Measurements from ENCODE around the gene USP6. TPM values are rescaled to one million over a fixed set of nuclear protein-coding genes. Genes with fewer than 3 reads are reported as not detected.

USP6 gene
- total RNA-seq, 1 experiment from 2014 or later, result not detected

DNA sequence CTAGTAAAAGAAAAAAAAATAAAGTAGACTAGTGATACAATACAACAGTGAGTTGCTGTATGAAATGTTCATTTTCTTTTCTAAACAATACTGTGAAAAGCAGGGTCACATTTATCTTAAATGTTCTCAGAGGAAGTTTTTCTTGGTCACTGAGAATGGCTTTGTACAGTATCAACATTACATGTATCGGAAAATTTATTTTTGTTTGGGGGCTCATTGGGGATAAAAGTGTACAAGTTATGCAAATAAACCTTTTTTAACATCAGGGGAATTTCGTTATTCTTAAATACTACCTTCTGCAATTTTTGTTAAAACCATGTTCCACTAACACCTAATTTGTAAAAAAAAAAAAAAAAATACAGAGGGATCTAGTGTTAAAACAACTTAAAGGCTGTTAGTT lies 84.5 kb downstream of the USP6 start:
- BruUV-seq (replicated peaks), result no TSS peak
- peaks cover 8% of the 10 kb centered on the region for H3K9me3 Mint-ChIP-seq (ENCODE audit: low read depth, unreplicated experiment)
- intact Hi-C loops (cut with micrococcal nuclease; ENCODE audit: unreplicated experiment), result no loop called here
- H3K4me3 Mint-ChIP-seq (ENCODE audit: low read depth, unreplicated experiment), result no peak overlapping the region
- CTCF ChIA-PET, result no interaction called here
- no peak overlapping the region for H3K27ac Mint-ChIP-seq (ENCODE audit: unreplicated experiment)
- no peaks in the 10 kb centered on the region for H3K27me3 Mint-ChIP-seq (ENCODE audit: unreplicated experiment)
- H3K4me1 Mint-ChIP-seq (ENCODE audit: low read depth, unreplicated experiment), result no peaks in the 10 kb centered on the region
- DNase-seq, result no peak
- H3K36me3 Mint-ChIP-seq (ENCODE audit: insufficient read depth, unreplicated experiment), result no peaks in the 10 kb centered on the region
- TF ChIP-seq, protein P1, sequence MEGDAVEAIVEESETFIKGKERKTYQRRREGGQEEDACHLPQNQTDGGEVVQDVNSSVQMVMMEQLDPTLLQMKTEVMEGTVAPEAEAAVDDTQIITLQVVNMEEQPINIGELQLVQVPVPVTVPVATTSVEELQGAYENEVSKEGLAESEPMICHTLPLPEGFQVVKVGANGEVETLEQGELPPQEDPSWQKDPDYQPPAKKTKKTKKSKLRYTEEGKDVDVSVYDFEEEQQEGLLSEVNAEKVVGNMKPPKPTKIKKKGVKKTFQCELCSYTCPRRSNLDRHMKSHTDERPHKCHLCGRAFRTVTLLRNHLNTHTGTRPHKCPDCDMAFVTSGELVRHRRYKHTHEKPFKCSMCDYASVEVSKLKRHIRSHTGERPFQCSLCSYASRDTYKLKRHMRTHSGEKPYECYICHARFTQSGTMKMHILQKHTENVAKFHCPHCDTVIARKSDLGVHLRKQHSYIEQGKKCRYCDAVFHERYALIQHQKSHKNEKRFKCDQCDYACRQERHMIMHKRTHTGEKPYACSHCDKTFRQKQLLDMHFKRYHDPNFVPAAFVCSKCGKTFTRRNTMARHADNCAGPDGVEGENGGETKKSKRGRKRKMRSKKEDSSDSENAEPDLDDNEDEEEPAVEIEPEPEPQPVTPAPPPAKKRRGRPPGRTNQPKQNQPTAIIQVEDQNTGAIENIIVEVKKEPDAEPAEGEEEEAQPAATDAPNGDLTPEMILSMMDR (IDR thresholded peaks at IDR 0.05; ENCODE audit: unreplicated experiment), result no peak

DNA sequence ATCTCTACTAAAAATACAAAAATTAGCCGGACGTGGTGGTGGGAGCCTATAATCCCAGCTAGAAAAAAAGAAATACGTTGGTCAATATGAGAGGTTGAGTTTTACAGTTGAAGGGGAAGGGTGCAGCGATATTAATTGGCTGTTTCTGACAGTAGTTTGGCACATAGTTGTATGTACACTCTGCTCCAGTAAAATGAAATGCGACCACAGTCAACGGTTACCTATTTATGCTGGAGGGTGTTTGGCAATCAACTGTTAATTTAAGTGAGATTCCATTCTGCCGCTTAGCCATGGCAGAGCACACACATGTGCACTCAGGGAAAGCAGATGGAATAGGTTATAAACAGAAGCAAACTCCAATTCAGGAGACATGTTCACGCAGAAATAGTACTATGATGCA lies 85.2 kb downstream of the USP6 start:
- no peak overlapping the region for H3K27ac Mint-ChIP-seq (ENCODE audit: unreplicated experiment)
- H3K27me3 Mint-ChIP-seq (ENCODE audit: unreplicated experiment), result no peaks in the 10 kb centered on the region
- H3K9me3 Mint-ChIP-seq (ENCODE audit: low read depth, unreplicated experiment), result peaks cover 8% of the 10 kb centered on the region
- no TSS peak for BruUV-seq (replicated peaks)
- H3K36me3 Mint-ChIP-seq (ENCODE audit: insufficient read depth, unreplicated experiment), result no peaks in the 10 kb centered on the region
- DNase-seq, result no peak
- H3K4me1 Mint-ChIP-seq (ENCODE audit: low read depth, unreplicated experiment), result no peaks in the 10 kb centered on the region
- TF ChIP-seq, protein P1 (IDR thresholded peaks at IDR 0.05; ENCODE audit: unreplicated experiment), result no peak
- CTCF ChIA-PET, result no interaction called here
- intact Hi-C loops (cut with micrococcal nuclease; ENCODE audit: unreplicated experiment), result no loop called here
- H3K4me3 Mint-ChIP-seq (ENCODE audit: low read depth, unreplicated experiment), result no peak overlapping the region

DNA sequence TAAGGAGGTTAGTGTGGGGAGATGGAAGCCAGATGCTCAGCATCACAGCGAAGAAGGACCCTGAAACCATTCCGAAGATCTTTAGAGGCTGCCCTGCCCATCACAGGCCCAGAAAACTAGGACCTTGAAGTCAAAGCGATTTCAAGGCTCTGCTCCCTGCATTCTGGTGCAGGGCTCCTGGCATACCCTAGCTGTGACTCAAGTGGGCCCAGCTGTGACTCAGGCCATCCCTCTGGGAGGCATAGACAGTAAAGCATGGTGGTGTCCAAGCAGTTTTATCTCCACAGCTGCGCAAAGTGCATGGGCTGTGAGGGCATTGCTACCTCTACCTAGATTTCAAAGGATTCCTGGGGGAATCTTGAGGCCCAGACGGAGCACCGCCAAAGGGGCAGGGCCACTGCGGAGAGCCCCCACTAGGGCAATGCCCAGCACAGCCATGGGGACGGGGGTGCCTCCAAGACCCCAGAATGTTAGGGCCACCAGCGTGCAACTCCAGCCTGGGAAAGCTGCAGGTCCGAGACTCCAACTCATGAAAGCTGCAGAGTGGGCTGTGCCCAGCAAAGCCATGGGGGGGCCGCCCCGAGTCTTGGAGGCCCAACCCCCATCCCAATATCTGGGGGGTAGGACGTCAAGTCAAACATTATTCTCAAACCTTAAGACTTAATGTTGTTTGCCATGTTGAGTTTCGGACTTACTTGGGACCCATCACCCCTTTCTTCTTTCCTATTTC lies 87.5 kb downstream of the USP6 start:
- H3K4me1 Mint-ChIP-seq (ENCODE audit: low read depth, unreplicated experiment), result no peaks in the 10 kb centered on the region
- no TSS peak for BruUV-seq (replicated peaks)
- TF ChIP-seq, protein P1 (IDR thresholded peaks at IDR 0.05; ENCODE audit: unreplicated experiment), result no peak
- CTCF ChIA-PET, result no interaction called here
- no peak for DNase-seq
- peaks cover 6% of the 10 kb centered on the region for H3K9me3 Mint-ChIP-seq (ENCODE audit: low read depth, unreplicated experiment)
- no peak overlapping the region for H3K4me3 Mint-ChIP-seq (ENCODE audit: low read depth, unreplicated experiment)
- no peaks in the 10 kb centered on the region for H3K36me3 Mint-ChIP-seq (ENCODE audit: insufficient read depth, unreplicated experiment)
- H3K27me3 Mint-ChIP-seq (ENCODE audit: unreplicated experiment), result no peaks in the 10 kb centered on the region
- intact Hi-C loops (cut with micrococcal nuclease; ENCODE audit: unreplicated experiment), result no loop called here
- H3K27ac Mint-ChIP-seq (ENCODE audit: unreplicated experiment), result no peak overlapping the region

DNA sequence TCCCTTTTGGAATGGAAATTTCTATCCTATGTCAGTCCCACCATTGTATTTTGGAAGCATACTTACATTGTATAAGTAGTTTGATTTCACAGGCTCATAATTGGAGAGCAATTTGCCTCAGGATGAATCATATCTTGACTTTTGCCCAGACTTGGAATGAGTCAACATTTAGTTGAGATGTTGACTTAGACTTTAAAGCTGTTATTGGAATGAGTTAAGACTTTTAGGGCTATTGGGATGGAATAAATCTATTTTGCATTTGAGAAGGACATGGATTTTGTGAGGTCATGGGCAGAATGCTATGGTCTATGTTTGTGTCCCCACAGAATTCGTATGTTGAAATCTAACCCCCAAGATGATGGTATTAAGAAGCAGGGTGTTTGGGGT lies 88.1 kb downstream of the USP6 start:
- no TSS peak for BruUV-seq (replicated peaks)
- intact Hi-C loops (cut with micrococcal nuclease; ENCODE audit: unreplicated experiment), result no loop called here

More for the DNA sequence above, 88.1 kb downstream of the USP6 start:
- CTCF ChIA-PET, result no interaction called here
- Mint-ChIP-seq H3K4me3 (ENCODE audit: low read depth, unreplicated experiment) (no peak overlapping the region), H3K4me1 (ENCODE audit: low read depth, unreplicated experiment) (no peaks in the 10 kb centered on the region), H3K27ac (ENCODE audit: unreplicated experiment) (no peak overlapping the region), H3K27me3 (ENCODE audit: unreplicated experiment) (no peaks in the 10 kb centered on the region), H3K9me3 (ENCODE audit: low read depth, unreplicated experiment) (peaks cover 8% of the 10 kb centered on the region), H3K36me3 (ENCODE audit: insufficient read depth, unreplicated experiment) (no peaks in the 10 kb centered on the region)
- TF ChIP-seq, protein P1 (IDR thresholded peaks at IDR 0.05; ENCODE audit: unreplicated experiment), result no peak
- no peak for DNase-seq

Measured in Calu3 (cell line).